ENCODE results near the gene CALR.

Gene CALR

GRCh38 chr19:12979974-12980373, 41.6 kb downstream of the CALR start:
- no peak for DNase-seq (ENCODE audit: low read depth)

DNA sequence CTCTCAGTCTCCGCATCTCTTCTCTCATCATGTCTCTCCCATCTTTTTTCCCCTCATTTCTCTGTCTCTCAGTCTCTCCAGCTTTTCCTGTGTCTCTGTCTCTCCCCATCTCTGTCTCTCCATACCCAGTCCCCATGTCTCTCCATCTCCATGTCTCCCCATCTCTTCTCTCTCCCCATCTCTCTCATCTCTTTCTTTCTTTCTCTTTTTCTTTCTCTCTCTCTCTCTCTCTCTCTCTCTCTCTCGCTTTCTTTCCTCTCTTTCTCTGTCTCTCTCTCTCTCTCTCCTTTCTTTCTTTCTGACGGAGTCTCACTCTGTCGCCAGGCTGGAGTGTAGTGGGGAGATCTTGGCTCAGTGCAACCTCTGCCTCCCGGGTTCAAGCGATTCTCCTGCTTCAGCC, 44.2 kb downstream of the CALR start:
- DNase-seq (ENCODE audit: low read depth), result no peak

DNA sequence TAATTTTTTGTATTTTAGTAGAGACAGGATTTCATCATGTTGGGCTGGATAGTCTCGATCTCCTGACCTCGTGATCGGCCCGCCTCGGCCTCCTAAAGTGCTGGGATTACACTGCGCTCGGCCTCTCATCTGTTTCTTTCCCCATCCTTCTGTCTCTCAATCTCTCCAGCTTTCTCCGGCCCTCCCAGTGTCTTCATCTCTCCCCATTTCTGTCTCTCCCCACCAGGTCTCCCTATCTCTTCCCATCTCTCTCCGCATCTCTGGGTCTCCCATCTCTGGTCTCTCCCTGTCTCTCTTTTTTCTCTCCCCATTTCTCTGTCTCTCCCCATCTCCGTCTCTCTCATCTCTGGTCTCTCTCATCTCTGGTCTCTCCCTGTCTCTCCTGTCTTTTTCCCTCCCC, 44.7 kb downstream of the CALR start:
- DNase-seq (ENCODE audit: low read depth), result no peak

GRCh38 chr19:12983542-12984142, 45.2 kb downstream of the CALR start:
- DNase-seq (ENCODE audit: low read depth), result peak; percentile 81

GRCh38 chr19:12984143-12984627, 45.8 kb downstream of the CALR start:
- DNase-seq (ENCODE audit: low read depth), result no peak

DNA sequence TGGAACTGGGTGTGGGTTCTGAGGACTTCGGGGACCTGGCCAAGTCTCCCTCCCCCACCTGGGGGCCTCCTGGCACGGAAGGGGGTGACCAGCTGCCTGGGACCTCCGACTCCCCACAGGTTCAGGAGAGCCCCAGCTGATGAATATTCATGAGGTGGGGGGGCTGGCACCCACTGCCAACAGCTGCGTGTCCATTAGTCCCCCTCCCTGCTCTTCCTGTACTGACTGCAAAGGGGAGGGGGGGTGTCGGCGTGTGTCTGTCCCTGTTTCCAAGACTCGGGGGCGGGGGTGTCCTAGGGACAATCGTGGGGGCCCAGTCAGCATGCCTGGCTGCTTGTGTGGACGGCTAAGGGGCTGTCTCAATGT, 46.3 kb downstream of the CALR start:
- no peak for DNase-seq (ENCODE audit: low read depth)

DNA sequence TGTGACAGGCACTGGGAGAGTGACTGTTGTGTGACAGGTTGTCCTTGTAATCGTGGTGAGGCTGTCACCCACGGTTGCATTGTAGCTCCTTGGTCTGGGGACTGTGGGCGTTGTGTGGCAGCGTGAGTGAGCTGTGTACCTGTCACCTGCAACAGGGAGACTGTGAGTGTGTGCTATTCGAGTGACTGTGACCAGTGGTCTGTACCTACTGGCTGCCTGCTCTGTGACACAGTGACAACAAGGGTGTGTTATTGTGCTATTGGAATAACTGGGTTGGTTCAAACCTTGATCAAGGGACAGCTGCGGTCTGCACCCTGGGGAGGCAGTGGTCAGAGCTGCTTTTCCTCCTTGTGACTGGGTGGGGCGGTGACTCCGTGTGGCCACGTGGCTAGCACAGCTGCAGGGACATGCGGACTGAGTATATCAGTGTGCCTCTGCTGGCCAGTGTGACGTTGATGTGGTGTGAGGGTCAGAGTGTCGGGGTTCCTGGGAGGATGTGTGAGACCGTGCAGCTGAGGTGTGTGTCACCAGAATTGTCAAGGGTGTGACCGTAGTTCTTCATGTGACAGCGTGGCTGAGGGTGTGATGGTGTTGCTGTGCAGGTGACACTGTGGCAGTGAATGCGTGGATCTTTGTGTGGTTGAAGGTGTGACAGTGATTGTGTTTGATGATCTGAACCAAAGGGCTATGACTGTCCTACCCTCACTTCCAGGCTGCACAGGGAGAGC, 46.8 kb downstream of the CALR start:
- DNase-seq (ENCODE audit: low read depth), result peak; percentile 47

GRCh38 chr19:12986726-12987125, 48.3 kb downstream of the CALR start:
- DNase-seq (ENCODE audit: low read depth), result no peak

- DNase-seq (ENCODE audit: low read depth), result no peak
These were observed 48.8 kb downstream of the CALR start for GRCh38 chr19:12987190-12987589.

DNA sequence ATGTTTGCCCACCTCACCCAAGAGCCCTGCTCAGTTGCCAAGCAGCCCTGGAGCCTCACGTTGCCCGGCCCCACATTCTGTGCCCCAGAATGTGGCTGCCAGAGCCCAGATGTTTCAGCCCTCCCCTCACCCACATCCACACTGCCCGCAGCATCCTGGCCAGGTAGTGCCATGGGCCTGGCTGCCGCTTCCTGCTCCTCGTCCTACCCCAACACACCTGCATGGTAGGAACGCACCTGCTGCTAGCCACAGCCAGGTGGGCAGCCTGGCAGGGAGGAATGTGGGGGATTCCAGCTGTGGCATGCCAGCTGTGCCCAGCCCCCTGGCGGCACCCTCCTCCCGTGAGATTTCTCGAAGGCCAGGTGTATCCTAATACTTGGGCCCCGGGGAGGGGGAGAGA, 49.4 kb downstream of the CALR start:
- no peak for DNase-seq (ENCODE audit: low read depth)

GRCh38 chr19:12990431-12990830, 52.0 kb downstream of the CALR start:
- DNase-seq (ENCODE audit: low read depth), result no peak

DNA sequence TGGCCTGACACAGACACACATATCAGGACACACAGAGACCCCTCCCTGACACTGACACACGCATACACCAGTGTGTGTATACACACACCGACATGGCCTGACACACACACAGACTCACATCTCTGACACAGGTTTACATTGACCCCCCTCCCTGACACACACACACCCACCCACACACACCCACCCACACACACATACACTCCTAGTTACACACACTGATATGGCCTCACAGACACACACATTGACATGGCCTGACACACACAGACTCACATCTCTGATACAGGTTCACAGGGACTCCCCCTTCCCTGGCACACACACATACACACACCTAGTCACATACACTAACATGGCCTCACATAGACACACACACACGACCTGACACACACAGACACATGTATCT, 52.4 kb downstream of the CALR start:
- DNase-seq (ENCODE audit: low read depth), result no peak

- no peak for DNase-seq (ENCODE audit: low read depth)
These were observed 52.9 kb downstream of the CALR start for GRCh38 chr19:12991296-12991695.

DNA sequence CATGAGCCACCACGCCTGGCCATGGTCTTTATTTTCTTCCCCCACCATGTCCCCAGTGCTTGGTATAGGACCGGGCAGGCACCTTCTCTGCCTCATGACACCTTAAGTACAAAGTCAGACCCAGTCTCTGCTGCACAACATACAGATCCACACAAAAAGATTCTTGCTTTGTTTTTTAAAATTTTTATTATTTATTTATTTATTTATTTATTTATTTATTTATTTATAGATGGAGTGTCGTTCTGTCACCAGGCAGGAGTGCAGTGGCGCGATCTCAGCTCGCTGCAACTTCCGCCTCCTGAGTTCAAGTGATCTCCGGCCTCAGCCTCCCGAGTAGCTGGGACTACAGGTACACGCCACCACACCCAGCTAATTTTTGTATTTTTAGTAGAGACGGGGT, 54.3 kb downstream of the CALR start:
- no peak for DNase-seq (ENCODE audit: low read depth)

- no peak for DNase-seq (ENCODE audit: low read depth)
These were observed 55.2 kb downstream of the CALR start for GRCh38 chr19:12993562-12993961.
